HG03460 (cell line): Measurements from ENCODE around the gene IMPG2.
"Not testable (repeated sequence)": the region's sequence is repeated elsewhere in the genome, so short reads cannot be mapped to it uniquely, and the experiment has no call there.

Experiments used
- ATAC-seq: cut with Tn5 transposase; IDR thresholded peaks from one replicate; pipeline ENCODE4 v1.9.1; 2021; ENCODE audit not compliant: unreplicated experiment

Gene IMPG2

GRCh38 chr3:101320475-101320874 lies at the start of gene IMPG2:
Gene IMPG2 (minus strand): TSS chr3:101320575. CDS start chr3:101320372, 203 bp downstream.
- no peak for ATAC-seq

GRCh38 chr3:101362406-101362805 lies 42.0 kb upstream of the IMPG2 start:
- no peak for ATAC-seq

- ATAC-seq, result no peak
Observed at GRCh38 chr3:101351829-101352228, 31.5 kb upstream of the IMPG2 start.

- no peak for ATAC-seq
Observed at GRCh38 chr3:101340591-101340990, 20.2 kb upstream of the IMPG2 start.

GRCh38 chr3:101333883-101334282 lies 13.5 kb upstream of the IMPG2 start:
- ATAC-seq, result no peak

- no peak for ATAC-seq
Observed at GRCh38 chr3:101329016-101329673, 8.8 kb upstream of the IMPG2 start.

- ATAC-seq, result no peak
Observed at GRCh38 chr3:101325393-101326134, 5.2 kb upstream of the IMPG2 start.

- ATAC-seq, result no peak
Observed at GRCh38 chr3:101319531-101319930, 844 bp downstream of the IMPG2 start.

GRCh38 chr3:101312545-101312944 lies 7.8 kb downstream of the IMPG2 start:
- no peak for ATAC-seq

GRCh38 chr3:101311676-101312075 lies 8.7 kb downstream of the IMPG2 start:
- no peak for ATAC-seq

GRCh38 chr3:101310978-101311375 lies 9.4 kb downstream of the IMPG2 start:
- no peak for ATAC-seq

GRCh38 chr3:101308147-101308772 lies 12.1 kb downstream of the IMPG2 start:
- not testable (repeated sequence) for ATAC-seq

- ATAC-seq, result no peak
Observed at GRCh38 chr3:101303836-101304235, 16.5 kb downstream of the IMPG2 start.

- no peak for ATAC-seq
Observed at GRCh38 chr3:101303089-101303731, 17.2 kb downstream of the IMPG2 start.

- no peak for ATAC-seq
Observed at GRCh38 chr3:101300073-101300472, 20.3 kb downstream of the IMPG2 start.

- ATAC-seq, result no peak
Observed at GRCh38 chr3:101292027-101292426, 28.3 kb downstream of the IMPG2 start.

GRCh38 chr3:101288294-101288693 lies 32.1 kb downstream of the IMPG2 start:
- ATAC-seq, result no peak

- ATAC-seq, result no peak
Observed at GRCh38 chr3:101284757-101285156, 35.6 kb downstream of the IMPG2 start.

- no peak for ATAC-seq
Observed at GRCh38 chr3:101281521-101282030, 38.8 kb downstream of the IMPG2 start.

GRCh38 chr3:101279765-101280385 lies 40.5 kb downstream of the IMPG2 start:
- no peak for ATAC-seq

GRCh38 chr3:101279162-101279561 lies 41.2 kb downstream of the IMPG2 start:
- no peak for ATAC-seq
